HTR-8/SVneo (cell line): Measurements from ENCODE around the gene HEXIM1.

ENCODE experiments used
- DNase-seq: peaks from one replicate; pipeline ENCODE4 v3.0.0; 2011; ENCODE audit warnings: low spot score, mixed read lengths; ENCODE audit not compliant: insufficient read length
- FAIRE-seq: peaks from 2 replicates; lab custom pipeline; 2011; peaks lifted over from hg19 to GRCh38; lab: Jason Lieb, UNC

HEXIM1 gene

GRCh38 chr17:45168991-45169752, 20.9 kb downstream of the HEXIM1 start:
- DNase-seq (no peak), FAIRE-seq (no peak)

DNA sequence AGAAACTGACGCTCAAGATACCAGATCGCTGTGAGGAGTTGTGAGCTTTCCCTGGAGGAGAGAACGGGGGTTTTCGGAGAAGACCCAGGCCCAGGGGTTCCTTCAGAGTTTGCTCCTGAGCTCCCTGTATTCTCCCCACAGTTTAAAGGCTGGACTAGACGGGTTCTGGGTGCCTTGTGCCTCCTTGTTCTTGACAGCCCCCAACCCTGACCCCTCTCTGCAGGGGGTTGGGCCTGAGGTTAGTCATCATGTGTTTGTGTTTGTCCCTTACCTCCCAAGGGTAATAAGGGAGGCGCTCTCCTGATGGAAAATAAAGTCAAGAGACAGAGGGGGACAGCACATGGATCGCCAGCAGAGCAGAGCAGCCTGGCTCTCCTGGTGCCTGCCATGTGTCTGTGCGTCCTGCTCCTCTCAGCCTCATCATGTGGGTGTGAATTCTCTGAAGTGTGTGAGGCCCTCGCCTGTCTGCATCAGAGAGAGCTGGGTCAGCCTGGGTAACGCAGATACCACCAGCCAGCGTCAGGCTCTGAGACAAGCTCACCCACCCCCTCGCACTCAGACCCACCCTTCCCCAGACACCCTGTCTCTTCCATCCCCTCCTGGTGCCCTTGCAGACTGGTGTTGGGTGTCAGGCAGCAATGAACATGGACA, 22.1 kb downstream of the HEXIM1 start:
- FAIRE-seq = no peak
- DNase-seq = no peak

DNA sequence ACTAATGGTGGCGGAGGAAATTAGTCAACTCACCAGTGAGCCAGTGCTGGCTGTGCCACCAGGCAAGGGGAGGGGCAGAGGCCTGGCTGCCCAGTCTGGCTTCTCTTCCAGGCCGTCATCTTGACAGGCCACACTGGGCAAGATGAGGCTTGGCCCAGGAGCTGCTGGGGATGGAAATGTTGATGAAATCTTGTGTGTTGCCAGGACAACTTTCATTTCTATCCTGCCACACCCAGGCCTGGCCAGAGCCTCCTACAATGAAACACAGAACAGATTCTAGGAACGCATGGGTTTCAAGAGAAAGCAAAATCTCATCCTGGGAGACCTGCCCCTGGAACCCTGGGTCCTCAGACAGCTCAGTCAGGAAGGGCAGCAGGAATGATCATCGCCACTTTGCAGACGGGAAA, 22.7 kb downstream of the HEXIM1 start:
- DNase-seq (peak; percentile 88), FAIRE-seq (no peak)

DNA sequence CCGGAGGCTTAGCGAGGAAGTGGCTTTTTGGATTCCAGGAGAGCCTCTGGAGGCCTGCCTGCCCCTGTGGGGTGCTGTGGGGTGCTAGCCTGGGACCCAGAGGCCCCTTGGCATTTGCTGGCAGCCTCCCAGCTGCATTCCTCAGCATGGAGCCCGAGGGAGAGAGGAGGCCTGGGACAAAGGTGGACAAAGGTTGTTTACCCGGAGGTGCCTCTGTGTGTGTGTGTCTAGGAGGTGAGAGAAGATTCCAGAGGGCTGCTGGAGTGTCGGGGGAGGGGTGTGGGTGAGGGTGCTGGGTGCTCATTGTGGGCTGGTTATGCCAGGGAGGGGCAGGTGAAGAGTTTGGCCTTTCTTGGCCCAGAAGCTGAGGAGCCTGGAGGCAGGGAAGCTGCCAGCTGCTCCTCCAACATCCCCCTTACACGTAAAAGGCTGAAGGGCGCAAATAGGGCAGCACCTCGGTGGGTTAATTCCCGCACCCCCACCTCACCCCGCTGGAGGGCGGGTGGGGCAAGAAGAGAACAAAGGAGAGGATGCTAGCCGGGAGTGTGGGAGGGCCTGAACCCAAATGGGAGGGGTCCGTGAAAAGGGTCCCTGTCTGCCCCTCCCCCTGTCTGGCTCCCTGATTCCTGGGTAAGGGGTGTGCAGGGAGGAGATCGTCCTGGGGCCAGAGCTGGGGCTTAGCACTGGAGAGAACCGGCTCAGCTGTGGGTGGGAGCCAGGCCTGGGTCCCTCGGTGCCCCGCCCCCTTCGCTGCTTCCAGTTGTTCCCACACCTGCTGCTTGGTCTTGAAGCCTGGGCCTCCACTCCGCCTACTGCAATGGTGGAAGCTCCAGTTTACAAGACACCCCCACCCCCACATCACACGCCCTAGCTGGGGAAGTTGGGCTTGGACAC, 23.3 kb downstream of the HEXIM1 start:
- DNase-seq = peak; percentile 75
- no peak for FAIRE-seq

DNA sequence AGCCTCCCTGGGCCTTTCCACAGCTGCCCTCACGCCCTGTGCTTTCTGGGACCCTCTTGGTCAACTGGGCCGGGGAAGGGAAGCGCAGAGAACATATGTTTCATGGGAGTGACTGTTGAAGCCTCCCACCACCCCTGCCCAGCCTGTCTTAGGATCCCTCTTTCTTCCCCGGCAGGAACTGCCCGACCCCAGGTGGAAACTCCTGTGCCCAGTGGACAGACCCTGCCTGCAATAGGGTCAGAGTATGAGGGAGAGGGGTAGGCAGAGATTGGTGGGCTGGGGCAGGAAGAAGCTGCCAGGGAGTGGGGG, 23.9 kb downstream of the HEXIM1 start:
- FAIRE-seq (no peak), DNase-seq (no peak)

DNA sequence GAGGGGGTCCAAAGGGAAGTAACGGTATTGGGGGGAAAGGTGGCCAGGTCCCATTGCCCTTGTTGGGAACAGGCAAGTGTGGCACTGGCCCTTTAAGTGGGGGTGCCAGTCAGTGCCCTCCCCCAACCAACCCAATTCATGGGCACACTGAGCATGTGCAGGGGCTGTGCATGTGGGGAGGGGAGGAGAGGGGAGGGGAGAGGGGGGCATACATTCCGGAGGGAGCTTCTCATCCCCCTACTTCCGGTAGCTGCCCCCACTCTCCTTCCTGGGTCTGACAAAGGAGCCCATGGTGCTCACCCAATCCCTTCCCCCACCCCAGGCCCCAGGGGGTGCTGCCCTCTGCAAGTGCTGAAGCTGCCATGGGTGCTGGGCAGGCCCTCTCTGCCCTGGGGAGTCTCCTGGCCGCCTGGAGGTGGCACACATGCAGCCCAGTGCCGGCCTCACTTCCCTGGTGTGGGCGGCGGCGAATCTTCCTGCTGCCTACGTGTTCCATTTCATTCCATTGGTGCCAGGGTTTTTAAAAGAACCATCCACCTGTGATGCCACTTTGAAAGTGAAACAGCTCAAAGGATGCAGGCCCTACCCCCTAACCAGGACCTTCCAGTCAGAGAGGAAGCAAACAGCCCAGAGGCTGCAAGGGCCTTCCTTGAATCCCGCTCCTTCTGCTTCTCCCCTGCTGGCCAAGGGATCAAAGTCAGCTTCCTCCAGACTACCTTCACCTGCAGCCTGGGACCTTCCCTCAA, 24.4 kb downstream of the HEXIM1 start:
- peak; percentile 97 for DNase-seq
- FAIRE-seq = peak; percentile 99

DNA sequence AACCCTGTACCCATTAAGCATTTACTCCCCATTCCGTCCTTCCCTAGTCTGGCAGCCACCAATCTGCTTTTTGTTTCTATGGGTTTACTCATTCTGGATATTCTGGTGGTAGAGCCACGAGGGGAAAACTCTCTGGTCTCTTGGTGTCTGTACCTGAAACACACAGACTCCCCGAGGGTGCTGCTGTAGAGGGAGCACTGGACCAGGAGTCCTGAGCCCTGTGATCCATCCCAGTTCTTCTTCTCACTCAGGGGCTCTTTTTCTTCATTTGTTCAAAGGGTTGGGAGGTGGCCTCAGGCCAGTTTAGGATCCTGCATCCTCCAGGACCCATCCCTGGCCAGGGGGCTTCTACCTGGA, 27.5 kb downstream of the HEXIM1 start:
- FAIRE-seq (peak; percentile 16), DNase-seq (no peak)

DNA sequence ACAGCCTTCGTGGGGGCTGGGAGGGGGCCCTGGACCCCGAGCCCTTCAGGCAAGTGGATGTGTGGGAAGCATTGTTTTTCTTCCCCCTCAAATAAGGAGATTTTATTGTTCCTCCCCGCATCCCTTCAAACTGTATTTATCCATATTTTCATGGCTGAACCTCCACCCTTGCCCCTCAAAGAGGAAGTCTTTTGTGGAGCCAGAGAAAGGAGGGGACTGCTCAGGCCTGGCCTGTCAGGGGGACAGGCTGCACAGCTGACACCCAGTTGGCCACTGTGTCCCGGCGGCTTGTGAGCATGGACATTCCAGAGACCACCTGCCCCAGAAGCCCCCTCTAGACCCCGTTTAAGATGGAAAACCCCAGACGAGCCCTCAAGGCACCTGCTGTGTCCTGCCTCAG, 29.3 kb downstream of the HEXIM1 start:
- no peak for FAIRE-seq
- no peak for DNase-seq

DNA sequence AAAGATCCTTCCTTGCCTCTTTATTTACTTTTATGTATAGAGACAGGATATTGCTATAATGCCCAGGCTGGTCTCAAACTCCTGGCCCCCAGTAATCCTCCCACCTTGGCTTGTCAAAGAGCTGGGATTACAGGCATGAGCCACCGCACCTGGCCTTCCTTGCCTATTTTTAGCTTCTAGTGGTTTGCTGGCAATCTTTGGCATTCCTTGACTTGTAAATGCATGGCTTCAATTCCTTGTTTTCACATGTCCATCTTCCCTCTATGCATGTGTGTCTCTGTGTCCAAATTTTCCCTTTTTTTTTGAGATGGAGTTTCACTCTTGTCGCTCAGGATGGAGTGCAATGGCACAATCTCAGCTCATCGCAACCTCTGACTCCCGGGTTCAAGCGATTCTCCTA, 35.9 kb downstream of the HEXIM1 start:
- no peak for DNase-seq
- FAIRE-seq = no peak

DNA sequence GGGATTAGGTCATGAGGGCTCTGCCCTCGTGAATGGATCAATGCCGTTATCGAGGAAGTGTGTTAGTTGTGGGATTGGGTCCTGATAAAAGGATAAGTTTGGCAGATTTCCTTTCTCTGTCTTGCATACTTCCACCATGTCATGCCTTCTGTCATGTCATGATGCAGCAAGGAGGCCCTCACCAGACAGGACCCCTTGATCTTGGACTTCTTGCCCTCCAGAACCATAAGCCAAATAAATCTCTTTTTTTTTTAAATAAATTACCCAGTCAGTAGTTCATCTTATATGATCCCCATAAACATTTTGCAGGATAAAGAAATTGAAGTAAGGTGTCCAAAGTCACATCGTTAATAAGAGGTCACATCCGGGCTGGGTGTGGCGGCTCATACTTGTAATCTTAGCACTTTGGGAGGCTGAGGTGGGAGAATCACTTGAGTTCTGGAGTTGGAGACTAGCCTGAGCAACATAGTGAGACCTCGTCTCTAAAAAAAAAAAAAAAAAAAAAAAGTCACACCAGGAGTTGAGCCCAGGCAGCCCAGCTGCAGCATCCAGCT, 38.6 kb downstream of the HEXIM1 start:
- FAIRE-seq = no peak
- no peak for DNase-seq

DNA sequence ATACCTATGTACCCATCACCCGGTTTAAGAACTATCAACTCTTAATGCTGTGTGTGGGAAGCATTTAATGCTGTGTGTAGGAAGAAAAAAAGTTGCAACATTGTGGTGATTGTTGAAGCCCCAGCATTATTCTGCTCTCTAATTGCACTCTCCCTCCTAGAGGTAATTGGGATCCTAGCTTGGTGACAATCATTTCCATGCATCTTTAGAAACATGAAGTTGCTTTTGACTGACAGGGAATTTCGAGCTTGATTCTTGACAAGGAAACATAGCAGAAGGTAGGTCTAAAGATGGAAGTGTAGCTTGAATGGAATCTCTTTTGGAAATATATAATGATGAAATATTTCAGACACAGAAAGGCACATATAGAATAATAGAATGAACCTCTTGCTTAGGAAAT, 40.7 kb downstream of the HEXIM1 start:
- FAIRE-seq (peak; percentile 33), DNase-seq (no peak)

DNA sequence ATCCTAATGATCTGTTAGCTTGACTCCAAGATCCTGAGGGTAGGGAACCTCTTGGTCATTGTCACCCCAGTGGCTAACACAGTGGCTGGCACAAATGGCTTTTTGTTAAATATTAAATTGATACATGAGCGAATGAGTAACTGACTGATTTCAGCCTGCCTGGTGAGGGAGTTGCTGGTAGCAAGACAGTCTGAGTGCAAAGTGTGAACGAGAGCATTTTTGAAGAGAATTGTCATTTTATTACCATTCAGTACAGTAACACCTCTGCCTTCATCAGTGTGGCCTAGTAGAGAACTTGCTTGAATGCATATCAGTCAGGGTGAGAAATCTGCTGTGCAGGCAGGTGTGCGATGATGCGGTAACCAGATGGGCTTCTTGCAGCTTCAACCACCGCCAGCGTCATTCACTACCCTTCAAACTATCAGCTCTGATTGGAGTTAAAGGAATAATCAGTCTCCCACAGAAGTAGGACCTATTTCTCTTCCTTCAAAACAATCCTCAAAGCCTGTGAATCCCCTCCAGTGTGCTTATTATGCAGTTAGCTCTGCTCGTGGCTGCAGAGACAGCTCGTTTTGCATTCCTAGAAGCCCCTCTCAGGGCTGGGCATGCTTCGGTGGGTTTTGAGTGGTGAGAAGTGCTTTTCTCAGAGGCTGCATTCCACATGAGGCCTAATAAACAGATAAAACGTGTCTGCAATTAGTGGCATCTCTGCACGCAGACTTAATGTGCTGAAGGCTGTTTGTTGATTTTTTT, 42.4 kb downstream of the HEXIM1 start:
- FAIRE-seq (peak; percentile 13), DNase-seq (no peak)

GRCh38 chr17:45195424-45195823, 47.1 kb downstream of the HEXIM1 start:
- FAIRE-seq (no peak), DNase-seq (no peak)

- DNase-seq (no peak), FAIRE-seq (no peak)
Observed at GRCh38 chr17:45197108-45197507, 48.8 kb downstream of the HEXIM1 start.

DNA sequence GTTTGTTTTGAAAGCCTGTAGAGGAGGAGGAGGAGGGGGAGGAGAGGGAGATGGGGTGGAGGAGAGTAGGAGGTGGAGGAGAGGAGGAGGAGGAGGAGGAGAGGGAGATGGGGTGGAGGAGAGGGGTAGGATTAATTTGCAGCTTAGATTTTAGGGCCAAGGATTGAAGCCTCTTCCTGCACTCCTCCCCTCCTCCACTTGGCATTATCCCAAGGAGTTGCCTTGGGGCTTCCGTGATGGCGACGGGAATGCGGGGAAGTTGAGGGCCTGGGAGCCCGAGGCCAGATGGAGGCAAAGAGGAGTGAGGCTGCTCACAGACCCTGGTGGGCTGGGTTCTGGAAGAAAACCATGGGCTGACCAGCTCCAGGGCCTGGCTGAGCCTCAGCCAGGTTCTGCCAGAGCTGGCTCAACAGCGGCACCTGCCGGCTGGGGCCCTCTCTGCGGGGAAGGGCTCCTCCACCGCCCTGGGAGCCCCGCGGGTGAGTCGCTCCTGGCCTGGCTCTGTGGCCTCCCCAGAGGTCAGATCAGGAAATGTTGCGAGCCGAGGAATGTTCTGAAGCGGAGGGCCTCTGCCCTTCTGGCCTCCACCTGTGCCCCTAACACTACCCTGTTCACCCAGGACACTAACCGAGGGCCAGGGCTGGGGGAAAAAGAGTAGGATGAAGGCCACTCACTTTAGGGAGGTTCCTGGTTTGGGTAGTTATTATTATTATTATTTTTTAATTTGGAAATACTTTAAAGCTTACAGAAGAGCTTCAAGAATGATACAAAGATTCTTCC, 49.5 kb downstream of the HEXIM1 start:
- peak; percentile 98 for DNase-seq
- peak; percentile 92 for FAIRE-seq

DNA sequence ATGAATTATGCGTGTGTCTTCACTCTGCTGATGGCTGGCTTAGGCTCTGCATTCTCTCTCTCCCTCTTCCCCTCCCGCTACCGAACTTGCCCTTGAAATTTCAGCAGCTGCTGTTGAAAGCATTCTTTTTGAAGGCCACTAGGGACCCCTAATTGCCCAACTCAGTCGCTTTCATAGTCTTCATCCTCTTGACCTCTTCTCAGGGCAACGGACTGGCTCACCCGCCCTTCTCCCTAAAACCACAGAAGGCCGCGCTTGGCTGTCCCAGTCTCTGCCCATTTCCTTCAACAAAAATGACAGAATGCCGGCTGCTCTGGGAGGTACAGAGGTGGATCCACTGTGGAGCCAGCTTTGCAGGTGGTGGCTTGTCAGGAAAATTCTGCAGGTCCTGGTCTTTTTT, 52.4 kb downstream of the HEXIM1 start:
- FAIRE-seq = no peak
- no peak for DNase-seq

- FAIRE-seq = no peak
- DNase-seq = no peak
Observed at GRCh38 chr17:45201457-45201856, 53.2 kb downstream of the HEXIM1 start.
